NCI-H2227 treated with DMSO at 0.1 percent for 48 hours (cell line): ENCODE data around the gene ALDH1A1.

Source experiments
- DNase-seq: peaks from one replicate; lab custom pipeline; 2025; lab: John Stamatoyannopoulos, UW

The ALDH1A1 gene

GRCh38 chr9:72855890-72856523 lies 96.8 kb downstream of the ALDH1A1 start:
- no peak for DNase-seq

- DNase-seq = no peak
Observed at GRCh38 chr9:72855321-72855720, 97.5 kb downstream of the ALDH1A1 start.
